ENCODE results near the gene THSD4. TPM values are rescaled to one million over a fixed set of nuclear protein-coding genes. Genes with fewer than 3 reads are reported as not detected.

THSD4 gene
- total RNA-seq (under 1 TPM in 3 of 5 donors, not detected in 2; 0.03 to 0.23 (median 0.18) TPM), total RNA-seq (0 to 0.15 (median 0) reads per million in 29 experiments)
- total RNA-seq (2013): 0.18 TPM

DNA sequence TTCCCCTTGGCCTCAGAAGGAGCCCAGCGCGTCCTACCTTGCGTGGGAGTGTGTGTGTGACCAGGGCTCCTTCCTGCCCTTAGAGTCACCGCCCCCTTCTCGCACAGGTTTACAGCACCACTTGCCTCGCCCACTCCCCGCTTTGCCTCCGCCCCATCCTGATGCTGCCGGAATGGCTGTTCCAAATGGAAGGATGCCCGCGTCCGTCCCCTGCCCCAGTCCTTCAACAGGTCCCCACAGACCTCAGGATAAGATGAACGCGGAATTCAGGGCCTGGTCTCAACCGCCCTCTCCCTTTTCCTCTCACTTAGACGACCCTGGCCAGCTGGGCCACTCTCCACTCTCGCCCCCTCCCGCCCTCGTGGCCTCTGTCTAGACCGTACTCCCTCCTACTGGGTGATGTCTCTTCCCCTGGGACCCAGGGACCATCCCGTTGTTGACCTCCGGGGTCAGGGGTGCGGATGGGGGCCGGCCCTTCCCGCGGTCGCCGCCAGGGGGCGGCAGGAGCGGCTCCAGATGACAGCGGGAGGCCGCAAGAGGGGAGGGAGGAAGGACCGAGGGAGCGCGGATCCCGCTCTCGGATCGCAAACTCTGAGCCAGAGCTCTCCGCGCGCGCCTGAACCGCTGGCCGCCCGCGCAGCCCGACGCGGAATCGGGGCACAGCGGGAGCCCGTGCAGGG lies at the start of gene THSD4:
Gene THSD4, plus strand, starts transcription at position 585 of the 680 bp plus-strand sequence.
- H3K27ac Mint-ChIP-seq: no peak within 1 kb of the TSS
- peak; percentile 36 to 78 (median 63) for ATAC-seq (replicated peaks in 1 of 4)
- Histone ChIP-seq H3K4me3 (ENCODE audit: control insufficient read depth in 1 of 2, extremely low read depth in 1 of 2, low read length in 1 of 2) (peak within 1 kb of the TSS in 1 of 2 donors; percentile 44), H3K27ac (ENCODE audit: low read length) (no peak within 1 kb of the TSS), H3K4me1 (ENCODE audit: control insufficient read depth in 1 of 2, extremely low read depth in 1 of 2, insufficient read depth in 2 of 2, low read length in 2 of 2) (peaks cover 0 to 10% of the 10 kb centered on the region in 2 experiments), H3K9me3 (no peaks in the 10 kb centered on the region), H3K36me3 (ENCODE audit: control insufficient read depth in 2 of 2, extremely low read depth in 1 of 2, insufficient read depth in 1 of 2, low read length in 1 of 2) (no peaks in the 10 kb centered on the region), H3K27me3 (replicated peaks in 1 of 2; ENCODE audit: control insufficient read depth in 2 of 2, extremely low read depth in 1 of 2, insufficient read depth in 2 of 2, low read length in 1 of 2) (peaks cover 7 to 44% of the 10 kb centered on the region in 2 experiments)
- H3K4me1 Mint-ChIP-seq: peaks cover 6 to 11% (median 8%) of the 10 kb centered on the region in 3 donors
- H3K4me3 Mint-ChIP-seq: peak within 1 kb of the TSS; percentile 59 to 70 (median 64)
- H3K27me3 Mint-ChIP-seq: peaks cover 47 to 54% of the 10 kb centered on the region in 2 donors
- 10% methylated on average over 42 of the region's 52 CpGs for WGBS (ENCODE audit: insufficient coverage)
- CTCF ChIA-PET: no interaction called here
- no peaks in the 10 kb centered on the region for H3K9me3 Mint-ChIP-seq
- POLR2A ChIA-PET: no interaction called here
- H3K36me3 Mint-ChIP-seq: no peaks in the 10 kb centered on the region
- DNase-seq: peak in 32 of 35 experiments; percentile 2 to 52 (median 24)

DNA sequence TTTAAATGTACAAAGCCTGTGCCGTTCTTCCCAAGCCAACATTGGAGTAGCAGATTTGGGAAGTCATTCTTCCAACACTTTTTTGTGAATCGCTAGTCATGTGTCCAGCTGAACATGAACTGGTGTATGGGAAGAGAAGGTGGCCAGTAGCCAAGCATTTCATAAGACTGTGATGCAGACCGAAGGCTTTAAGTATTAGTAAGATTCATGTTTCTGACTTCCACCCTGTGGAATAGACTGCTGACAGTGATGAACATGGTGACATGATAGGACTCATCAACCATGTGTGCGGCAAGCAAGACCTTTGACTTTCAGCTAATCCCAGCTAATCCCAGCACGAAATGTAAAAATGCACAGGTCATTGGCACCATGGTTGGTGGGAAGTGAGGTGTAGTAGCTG lies 48.3 kb upstream of the THSD4 start:
- ChIA-PET CTCF (no interaction called here), POLR2A (no interaction called here)
- ATAC-seq (replicated peaks in 1 of 4) (no peak), DNase-seq (no peak)
- peaks cover 16 to 31% of the 10 kb centered on the region in 2 donors for H3K27me3 Mint-ChIP-seq
- no peaks in the 10 kb centered on the region for H3K9me3 Mint-ChIP-seq
- WGBS (ENCODE audit: insufficient coverage): 86% methylated on average over 2 of the region's 5 CpGs
- Histone ChIP-seq H3K27ac (ENCODE audit: low read length) (no peak overlapping the region), H3K4me3 (ENCODE audit: control insufficient read depth in 1 of 2, extremely low read depth in 1 of 2, low read length in 1 of 2) (no peak overlapping the region), H3K36me3 (ENCODE audit: control insufficient read depth in 2 of 2, extremely low read depth in 1 of 2, insufficient read depth in 1 of 2, low read length in 1 of 2) (no peaks in the 10 kb centered on the region), H3K27me3 (replicated peaks in 1 of 2; ENCODE audit: control insufficient read depth in 2 of 2, extremely low read depth in 1 of 2, insufficient read depth in 2 of 2, low read length in 1 of 2) (peaks cover 0 to 8% of the 10 kb centered on the region in 2 experiments), H3K9me3 (no peaks in the 10 kb centered on the region), H3K4me1 (ENCODE audit: control insufficient read depth in 1 of 2, extremely low read depth in 1 of 2, insufficient read depth in 2 of 2, low read length in 2 of 2) (no peaks in the 10 kb centered on the region)
- H3K36me3 Mint-ChIP-seq: no peaks in the 10 kb centered on the region
- no peak overlapping the region for H3K4me3 Mint-ChIP-seq
- no peaks in the 10 kb centered on the region for H3K4me1 Mint-ChIP-seq
- no peak overlapping the region for H3K27ac Mint-ChIP-seq

DNA sequence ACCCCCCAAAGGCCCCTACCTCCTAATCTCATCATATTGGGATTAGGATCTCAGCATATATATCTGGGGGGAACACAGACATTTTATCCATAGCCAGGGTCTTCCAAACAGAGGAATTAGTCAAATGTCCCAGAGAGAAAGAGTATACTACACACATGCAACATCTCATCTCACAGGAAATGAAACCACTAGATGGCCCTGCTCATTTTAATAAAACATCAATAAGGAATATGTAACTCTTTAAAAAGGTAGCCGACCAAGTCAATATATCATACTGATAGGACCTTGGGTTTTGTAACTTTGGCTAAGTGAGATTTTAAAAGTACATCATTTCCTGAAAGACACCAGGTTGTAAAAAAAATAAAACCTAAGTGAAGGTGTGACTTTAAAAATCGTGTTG lies 45.6 kb upstream of the THSD4 start:
- H3K4me1 Mint-ChIP-seq: no peaks in the 10 kb centered on the region
- CTCF ChIA-PET: no interaction called here

DNA sequence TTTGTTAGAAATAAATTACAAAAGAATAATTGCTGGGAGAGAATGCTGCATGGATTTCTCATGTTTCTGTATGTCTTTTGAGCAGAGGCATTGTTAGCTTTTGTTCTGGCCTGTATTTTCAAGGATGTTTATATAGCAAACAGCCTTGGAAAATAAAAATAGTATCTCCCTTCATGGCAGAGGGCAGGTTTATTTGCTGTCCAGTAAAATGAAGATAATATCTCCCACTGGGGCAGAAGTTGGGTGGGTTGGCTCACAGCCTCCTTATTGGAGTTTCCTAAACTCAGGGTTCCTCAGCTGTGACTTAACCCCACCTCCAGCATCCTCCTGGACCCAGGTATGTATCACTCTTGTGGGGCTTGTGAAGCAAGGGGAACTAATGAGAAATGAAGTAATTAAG lies 43.7 kb upstream of the THSD4 start:
- Histone ChIP-seq H3K27me3 (replicated peaks in 1 of 2; ENCODE audit: control insufficient read depth in 2 of 2, extremely low read depth in 1 of 2, insufficient read depth in 2 of 2, low read length in 1 of 2) (no peaks in the 10 kb centered on the region), H3K4me1 (ENCODE audit: control insufficient read depth in 1 of 2, extremely low read depth in 1 of 2, insufficient read depth in 2 of 2, low read length in 2 of 2) (no peaks in the 10 kb centered on the region), H3K4me3 (ENCODE audit: control insufficient read depth in 1 of 2, extremely low read depth in 1 of 2, low read length in 1 of 2) (no peak overlapping the region), H3K27ac (ENCODE audit: low read length) (no peak overlapping the region), H3K36me3 (ENCODE audit: control insufficient read depth in 2 of 2, extremely low read depth in 1 of 2, insufficient read depth in 1 of 2, low read length in 1 of 2) (no peaks in the 10 kb centered on the region), H3K9me3 (no peaks in the 10 kb centered on the region)
- Mint-ChIP-seq H3K36me3 (no peaks in the 10 kb centered on the region), H3K4me1 (no peaks in the 10 kb centered on the region), H3K27me3 (peaks cover 17 to 24% of the 10 kb centered on the region in 2 donors), H3K4me3 (no peak overlapping the region), H3K27ac (no peak overlapping the region), H3K9me3 (peaks cover 0 to 8% (median 0%) of the 10 kb centered on the region in 3 donors)
- DNase-seq (no peak), ATAC-seq (replicated peaks in 1 of 4) (no peak)
- ChIA-PET POLR2A (no interaction called here), CTCF (no interaction called here)

More for the DNA sequence above, 45.6 kb upstream of the THSD4 start:
- Mint-ChIP-seq H3K36me3 (no peaks in the 10 kb centered on the region), H3K27me3 (peaks cover 18 to 27% of the 10 kb centered on the region in 2 donors), H3K4me3 (no peak overlapping the region), H3K27ac (no peak overlapping the region), H3K9me3 (peaks cover 0 to 4% (median 0%) of the 10 kb centered on the region in 3 donors)
- Histone ChIP-seq H3K36me3 (ENCODE audit: control insufficient read depth in 2 of 2, extremely low read depth in 1 of 2, insufficient read depth in 1 of 2, low read length in 1 of 2) (no peaks in the 10 kb centered on the region), H3K27me3 (replicated peaks in 1 of 2; ENCODE audit: control insufficient read depth in 2 of 2, extremely low read depth in 1 of 2, insufficient read depth in 2 of 2, low read length in 1 of 2) (peaks cover 0 to 5% of the 10 kb centered on the region in 2 experiments), H3K9me3 (no peaks in the 10 kb centered on the region), H3K4me3 (ENCODE audit: control insufficient read depth in 1 of 2, extremely low read depth in 1 of 2, low read length in 1 of 2) (no peak overlapping the region), H3K4me1 (ENCODE audit: control insufficient read depth in 1 of 2, extremely low read depth in 1 of 2, insufficient read depth in 2 of 2, low read length in 2 of 2) (no peaks in the 10 kb centered on the region), H3K27ac (ENCODE audit: low read length) (no peak overlapping the region)
- POLR2A ChIA-PET: no interaction called here
- 80% methylated on average over 1 of the region's 2 CpGs for WGBS (ENCODE audit: insufficient coverage)
- ATAC-seq (replicated peaks in 1 of 4): no peak
- DNase-seq: no peak

DNA sequence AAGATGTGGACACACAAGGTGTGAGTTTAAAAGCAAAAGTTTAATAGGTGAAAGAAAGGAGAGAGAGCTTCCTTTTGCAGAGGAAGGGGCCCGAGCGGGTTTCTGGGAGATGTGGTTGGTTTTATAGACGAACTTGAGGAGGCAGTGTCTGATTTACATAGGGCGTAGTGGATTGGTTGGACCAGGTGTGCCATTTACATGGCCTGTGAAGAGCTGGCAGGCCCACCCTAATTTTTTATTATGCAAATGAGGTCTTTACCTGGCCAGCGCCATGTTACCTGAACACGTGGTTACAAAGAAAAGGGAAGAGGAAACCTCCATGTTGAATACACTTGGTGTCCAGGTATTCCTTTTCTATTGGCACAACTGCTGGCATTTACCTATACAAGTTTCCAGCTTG lies 42.8 kb upstream of the THSD4 start:
- CTCF ChIA-PET: no interaction called here
- H3K27ac ChIP-seq (ENCODE audit: low read length): no peak overlapping the region
- DNase-seq: no peak

DNA sequence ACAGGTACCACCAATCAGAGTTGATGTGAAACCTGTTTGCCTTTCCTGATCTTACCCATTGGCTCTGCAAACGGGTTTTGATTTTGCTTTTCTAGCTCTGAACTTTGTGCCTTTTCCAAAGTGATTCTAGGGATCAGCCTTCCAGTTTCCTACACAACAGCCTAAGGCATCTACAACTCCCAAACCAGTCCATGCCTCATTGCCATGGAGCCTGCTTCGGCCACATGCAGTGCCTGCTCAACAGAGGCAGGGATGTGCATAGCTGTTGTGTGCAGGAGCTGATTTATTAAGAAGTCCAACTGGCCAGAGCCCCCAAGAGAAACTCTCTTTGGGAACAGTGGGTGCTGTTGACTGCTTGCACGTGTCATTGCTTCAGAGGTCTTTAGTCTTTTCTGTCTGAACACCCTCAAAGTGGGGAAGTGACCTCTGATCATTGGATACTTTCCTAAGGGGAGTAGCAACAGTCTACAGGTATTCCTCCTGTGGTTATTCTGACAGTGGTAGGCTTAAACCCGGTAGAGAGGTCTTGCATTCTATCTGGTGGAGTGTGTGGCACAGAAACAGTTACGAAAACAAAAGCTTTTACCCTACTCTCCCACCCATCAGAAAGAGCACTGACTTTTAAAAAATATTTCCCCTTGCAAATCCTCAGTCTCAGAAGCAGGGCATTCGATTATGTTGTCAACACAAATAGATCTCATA lies 36.6 kb upstream of the THSD4 start:
- Histone ChIP-seq H3K27me3 (replicated peaks in 1 of 2; ENCODE audit: control insufficient read depth in 2 of 2, extremely low read depth in 1 of 2, insufficient read depth in 2 of 2, low read length in 1 of 2) (no peaks in the 10 kb centered on the region), H3K27ac (ENCODE audit: low read length) (no peak overlapping the region), H3K36me3 (ENCODE audit: control insufficient read depth in 2 of 2, extremely low read depth in 1 of 2, insufficient read depth in 1 of 2, low read length in 1 of 2) (no peaks in the 10 kb centered on the region), H3K9me3 (no peaks in the 10 kb centered on the region), H3K4me3 (ENCODE audit: control insufficient read depth in 1 of 2, extremely low read depth in 1 of 2, low read length in 1 of 2) (no peak overlapping the region), H3K4me1 (ENCODE audit: control insufficient read depth in 1 of 2, extremely low read depth in 1 of 2, insufficient read depth in 2 of 2, low read length in 2 of 2) (no peaks in the 10 kb centered on the region)
- no peak overlapping the region for H3K4me3 Mint-ChIP-seq
- H3K36me3 Mint-ChIP-seq: no peaks in the 10 kb centered on the region
- POLR2A ChIA-PET: no interaction called here
- WGBS (ENCODE audit: insufficient coverage): 47% methylated on average over 2 of the region's 6 CpGs
- H3K27me3 Mint-ChIP-seq: peaks cover 11 to 15% of the 10 kb centered on the region in 2 donors
- H3K27ac Mint-ChIP-seq: no peak overlapping the region
- H3K9me3 Mint-ChIP-seq: peaks cover 3 to 15% (median 3%) of the 10 kb centered on the region in 3 donors
- no peaks in the 10 kb centered on the region for H3K4me1 Mint-ChIP-seq
- no peak for DNase-seq
- CTCF ChIA-PET: no interaction called here
- no peak for ATAC-seq (replicated peaks in 1 of 4)

More for the DNA sequence above, 42.8 kb upstream of the THSD4 start:
- Histone ChIP-seq H3K4me3 (ENCODE audit: control insufficient read depth in 1 of 2, extremely low read depth in 1 of 2, low read length in 1 of 2) (no peak overlapping the region), H3K36me3 (ENCODE audit: control insufficient read depth in 2 of 2, extremely low read depth in 1 of 2, insufficient read depth in 1 of 2, low read length in 1 of 2) (no peaks in the 10 kb centered on the region), H3K9me3 (no peaks in the 10 kb centered on the region), H3K4me1 (ENCODE audit: control insufficient read depth in 1 of 2, extremely low read depth in 1 of 2, insufficient read depth in 2 of 2, low read length in 2 of 2) (no peaks in the 10 kb centered on the region), H3K27me3 (replicated peaks in 1 of 2; ENCODE audit: control insufficient read depth in 2 of 2, extremely low read depth in 1 of 2, insufficient read depth in 2 of 2, low read length in 1 of 2) (no peaks in the 10 kb centered on the region)
- Mint-ChIP-seq H3K4me3 (no peak overlapping the region), H3K27me3 (peaks cover 14 to 18% of the 10 kb centered on the region in 2 donors), H3K27ac (no peak overlapping the region), H3K9me3 (peaks cover 0 to 15% (median 3%) of the 10 kb centered on the region in 3 donors), H3K36me3 (no peaks in the 10 kb centered on the region), H3K4me1 (no peaks in the 10 kb centered on the region)
- POLR2A ChIA-PET: no interaction called here
- WGBS (ENCODE audit: insufficient coverage): 81% methylated on average over 4 of the region's 6 CpGs
- no peak for ATAC-seq (replicated peaks in 1 of 4)

Data from T-cell (primary cell).